Kidney (tissue), 14 donors: ENCODE measurements around the gene SPATA12. TPM values are rescaled to one million over a fixed set of nuclear protein-coding genes. Genes with fewer than 3 reads are reported as not detected.

Experiments used
- DNase-seq, 5 donors: peaks; one replicate each; pipeline ENCODE4 v3.0.0-alpha.2; 2013 to 2020
- FAIRE-seq: peaks from 2 replicates; lab custom pipeline; 2012; peaks lifted over from hg19 to GRCh38; lab: Jason Lieb, UNC
- H3K27ac ChIP-seq, 2 donors: one replicate each; pipeline ENCODE4 v1.7.0; 2013; ENCODE audit warnings: low read depth in 2 of 2, low read length in 2 of 2, inconsistent platforms in 1 of 2
- H3K27me3 ChIP-seq: one replicate; pipeline ENCODE4 v1.7.1; 2013; ENCODE audit warnings: low read length, inconsistent platforms; ENCODE audit not compliant: control insufficient read depth, insufficient read depth
- H3K36me3 ChIP-seq, 3 donors: one replicate each; pipeline versions ENCODE4 v1.7.0 to v1.7.1; 2013; ENCODE audit warnings: low read length in 3 of 3, control low read depth in 1 of 3, inconsistent platforms in 1 of 3; ENCODE audit not compliant: insufficient read depth in 3 of 3, control insufficient read depth in 2 of 3
- H3K4me1 ChIP-seq, 3 donors: one replicate each; pipeline versions ENCODE4 v1.7.0 to v1.7.1; 2013; ENCODE audit warnings: low read length in 3 of 3, inconsistent platforms in 1 of 3, low read depth in 1 of 3; ENCODE audit not compliant: control insufficient read depth in 2 of 3, insufficient read depth in 2 of 3
- H3K4me3 ChIP-seq, 3 donors: one replicate each; pipeline versions ENCODE4 v1.7.0 to v1.8.1; 2013; ENCODE audit warnings: low read length in 3 of 3, control low read depth in 1 of 3, inconsistent platforms in 1 of 3
- H3K9ac ChIP-seq, 3 donors: one replicate each; pipeline versions ENCODE4 v1.7.0 to v1.7.1; 2013; ENCODE audit warnings: low read length in 3 of 3, control low read depth in 1 of 3, inconsistent platforms in 1 of 3
- H3K9me3 ChIP-seq, 3 donors: one replicate each; pipeline versions ENCODE4 v1.7.0 to v1.7.1; 2013; ENCODE audit warnings: low read length in 3 of 3, control low read depth in 1 of 3, inconsistent platforms in 1 of 3; ENCODE audit not compliant: control insufficient read depth in 2 of 3, insufficient read depth in 1 of 3
- intact Hi-C: fragments of 100-400 bp; cut with DNase I; formaldehyde crosslinking; loops from one replicate; pipeline ENCODE4 v1.11.1; 2022
- polyA plus RNA-seq: library from polyadenylated mRNA; stranded (reverse); fragments of 350-450 nt; fragmentation: Illumina TruSeq; extraction: RNeasy Lipid Tissue Mini Kit (QIAGEN cat#74804); gene quantifications from one replicate; pipeline ENCODE4 v1.2.3, GENCODE V29; 2014; ENCODE audit warnings: low read depth, low replicate concordance; ENCODE audit not compliant: insufficient read depth
- total RNA-seq: library from RNA; stranded (reverse); fragmentation: NEBNext Ultra II Directional; extraction: Animal tissue kit (Norgen Biotek cat#: 25700); gene quantifications from one replicate; pipeline ENCODE4 v1.2.1, GENCODE V29; 2021
- TF ChIP-seq, protein P1 (sequence below): IDR thresholded peaks from 3 replicates; pipeline ENCODE4 v1.5.1; 2012; ENCODE audit warnings: mild to moderate bottlenecking, moderate library complexity, borderline replicate concordance; ENCODE audit not compliant: insufficient read depth; ENCODE audit errors: extremely low read depth
- donor health status: control.
- donor health status: control.
- donor health status: control.
- donor health status: control.
- donor health status: control.
- donor health status: DM: yes; HTN: yes; CAD: no.
- donor health status: Normal renal cell carcinoma (clear cell type).

SPATA12 gene
- total and polyA plus RNA-seq, 2 donors from 2014 or later = not detected

DNA sequence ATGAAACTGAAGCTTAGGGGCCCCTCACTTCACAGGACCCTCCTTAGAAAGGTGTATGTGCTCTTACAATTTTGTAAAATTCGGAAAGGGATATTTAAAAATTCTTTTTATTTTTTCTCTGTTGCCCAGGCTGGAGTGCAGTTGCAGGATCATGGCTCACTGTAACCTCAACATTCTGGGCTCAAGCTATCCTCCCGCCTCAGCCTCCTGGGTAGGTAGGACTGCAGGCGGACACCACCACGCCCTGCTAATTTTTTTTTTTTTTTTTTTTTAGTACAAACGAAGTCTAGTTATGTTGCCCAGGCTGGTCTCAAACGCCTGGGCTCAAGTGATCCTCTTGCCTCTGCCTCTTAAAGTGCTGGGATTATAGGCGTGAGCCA, 45.1 kb upstream of the SPATA12 start:
- DNase-seq = no peak
- H3K9ac ChIP-seq = no peak overlapping the region
- FAIRE-seq = no peak
- peaks cover 0 to 4% (median 4%) of the 10 kb centered on the region in 3 donors for H3K4me1 ChIP-seq
- H3K27me3 ChIP-seq = no peaks in the 10 kb centered on the region
- H3K36me3 ChIP-seq = no peaks in the 10 kb centered on the region
- H3K4me3 ChIP-seq = no peak overlapping the region
- H3K9me3 ChIP-seq = no peaks in the 10 kb centered on the region
- intact Hi-C loops = no loop called here
- TF ChIP-seq, protein P1, sequence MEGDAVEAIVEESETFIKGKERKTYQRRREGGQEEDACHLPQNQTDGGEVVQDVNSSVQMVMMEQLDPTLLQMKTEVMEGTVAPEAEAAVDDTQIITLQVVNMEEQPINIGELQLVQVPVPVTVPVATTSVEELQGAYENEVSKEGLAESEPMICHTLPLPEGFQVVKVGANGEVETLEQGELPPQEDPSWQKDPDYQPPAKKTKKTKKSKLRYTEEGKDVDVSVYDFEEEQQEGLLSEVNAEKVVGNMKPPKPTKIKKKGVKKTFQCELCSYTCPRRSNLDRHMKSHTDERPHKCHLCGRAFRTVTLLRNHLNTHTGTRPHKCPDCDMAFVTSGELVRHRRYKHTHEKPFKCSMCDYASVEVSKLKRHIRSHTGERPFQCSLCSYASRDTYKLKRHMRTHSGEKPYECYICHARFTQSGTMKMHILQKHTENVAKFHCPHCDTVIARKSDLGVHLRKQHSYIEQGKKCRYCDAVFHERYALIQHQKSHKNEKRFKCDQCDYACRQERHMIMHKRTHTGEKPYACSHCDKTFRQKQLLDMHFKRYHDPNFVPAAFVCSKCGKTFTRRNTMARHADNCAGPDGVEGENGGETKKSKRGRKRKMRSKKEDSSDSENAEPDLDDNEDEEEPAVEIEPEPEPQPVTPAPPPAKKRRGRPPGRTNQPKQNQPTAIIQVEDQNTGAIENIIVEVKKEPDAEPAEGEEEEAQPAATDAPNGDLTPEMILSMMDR = no peak
- peak overlapping the region in 1 of 2 donors; percentile 56 for H3K27ac ChIP-seq

DNA sequence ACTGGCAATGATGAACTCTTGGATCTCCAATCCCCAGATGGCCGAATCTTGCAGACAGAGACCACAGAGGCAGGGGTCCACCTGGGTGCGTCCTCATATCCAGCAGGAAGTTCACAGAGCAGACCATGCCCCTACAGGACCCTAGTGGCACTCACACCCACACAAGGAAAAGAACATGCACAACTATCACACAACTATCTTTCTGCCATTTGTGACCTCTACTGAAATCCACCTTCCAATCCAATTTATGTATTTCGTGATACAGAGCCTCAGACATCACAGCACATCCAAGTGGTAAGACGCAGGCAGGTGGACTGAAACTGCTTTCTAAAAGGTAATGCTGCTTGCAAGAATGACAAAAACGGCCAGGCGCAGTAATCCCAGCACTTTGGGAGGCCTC, 44.6 kb upstream of the SPATA12 start:
- Histone ChIP-seq H3K9ac (no peak overlapping the region), H3K4me1 (peaks cover 0 to 4% (median 4%) of the 10 kb centered on the region in 3 donors), H3K36me3 (no peaks in the 10 kb centered on the region), H3K27me3 (no peaks in the 10 kb centered on the region), H3K4me3 (no peak overlapping the region), H3K27ac (no peak overlapping the region), H3K9me3 (no peaks in the 10 kb centered on the region)
- no peak for FAIRE-seq
- no peak for DNase-seq
- intact Hi-C loops = no loop called here
- TF ChIP-seq, protein P1 = no peak

DNA sequence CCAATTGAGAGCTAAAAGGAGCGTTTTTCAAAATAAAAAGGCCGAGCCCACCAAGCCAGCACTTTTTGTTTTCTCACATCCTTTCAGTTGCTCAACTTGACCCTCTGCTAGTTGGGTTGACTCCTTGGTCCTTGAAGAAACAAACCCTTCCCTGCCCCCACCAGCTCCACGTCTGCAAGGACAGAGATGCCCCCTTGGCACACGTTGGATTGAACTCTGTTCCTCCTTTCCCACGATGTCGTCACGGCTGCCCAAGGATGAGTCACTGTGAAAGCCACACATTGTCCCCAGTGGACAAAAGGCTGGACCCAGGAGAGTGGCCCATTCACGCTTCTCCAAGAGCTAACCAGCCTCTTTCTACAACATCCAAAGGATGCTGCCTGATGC, 43.0 kb upstream of the SPATA12 start:
- H3K9me3 ChIP-seq = no peaks in the 10 kb centered on the region
- intact Hi-C loops = no loop called here
- no peak for DNase-seq
- TF ChIP-seq, protein P1 = no peak
- no peak overlapping the region for H3K27ac ChIP-seq
- no peaks in the 10 kb centered on the region for H3K36me3 ChIP-seq
- no peak for FAIRE-seq
- no peaks in the 10 kb centered on the region for H3K27me3 ChIP-seq
- H3K9ac ChIP-seq = no peak overlapping the region
- peaks cover 0 to 4% (median 0%) of the 10 kb centered on the region in 3 donors for H3K4me1 ChIP-seq
- H3K4me3 ChIP-seq = no peak overlapping the region

DNA sequence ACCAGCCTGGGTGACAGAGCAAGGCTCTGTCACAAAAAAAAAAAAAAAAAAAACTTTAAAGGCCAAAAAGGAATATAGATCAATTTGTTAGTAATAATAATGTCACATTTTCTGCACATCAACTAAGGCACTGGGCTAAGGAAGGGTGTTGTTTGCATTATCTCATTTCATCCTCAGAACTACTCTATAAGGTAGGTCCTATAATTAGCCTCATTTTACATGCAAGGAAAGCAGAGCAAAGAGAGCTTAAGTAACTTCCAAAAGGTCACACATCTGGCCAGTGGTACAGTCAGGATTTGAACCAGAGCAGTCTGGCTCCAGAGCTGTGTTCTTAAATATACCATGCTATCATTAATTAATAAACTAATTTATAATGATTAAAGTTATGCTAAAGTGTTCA, 42.2 kb upstream of the SPATA12 start:
- TF ChIP-seq, protein P1 = no peak
- DNase-seq (no peak), FAIRE-seq (no peak)
- no peaks in the 10 kb centered on the region for H3K27me3 ChIP-seq
- no peak overlapping the region for H3K27ac ChIP-seq
- no peak overlapping the region for H3K4me3 ChIP-seq
- no peaks in the 10 kb centered on the region for H3K9me3 ChIP-seq
- peaks cover 0 to 4% (median 0%) of the 10 kb centered on the region in 3 donors for H3K4me1 ChIP-seq
- intact Hi-C loops = no loop called here
- H3K9ac ChIP-seq = no peak overlapping the region
- H3K36me3 ChIP-seq = no peaks in the 10 kb centered on the region
